H9 (cell line): ENCODE results near the gene MAPK8. TPM values are rescaled to one million over a fixed set of nuclear protein-coding genes. Genes with fewer than 3 reads are reported as not detected.

Experiments used
- DNase-seq: peaks from one replicate; pipeline ENCODE4 v3.0.0-alpha.2; 2017
- H2AFZ ChIP-seq: one replicate; pipeline ENCODE4 v1.6.1; 2013; ENCODE audit warnings: mild to moderate bottlenecking, low read length, control low read depth, moderate library complexity
- H2AK5ac ChIP-seq: 2 replicates; pipeline ENCODE4 v1.6.1; 2013; ENCODE audit warnings: low read length, control low read depth, mixed read lengths; ENCODE audit not compliant: insufficient read length
- H2BK120ac ChIP-seq: one replicate; pipeline ENCODE4 v1.6.1; 2013; ENCODE audit warnings: low read depth, mild to moderate bottlenecking, low read length, control low read depth, inconsistent platforms; ENCODE audit not compliant: poor library complexity, severe bottlenecking
- H2BK12ac ChIP-seq: 2 replicates; pipeline ENCODE4 v1.6.1; 2013; ENCODE audit warnings: low read length, control low read depth, mixed read lengths, low read depth; ENCODE audit not compliant: insufficient read length
- H2BK15ac ChIP-seq: 2 replicates; pipeline ENCODE4 v1.6.1; 2013; ENCODE audit warnings: low read depth, low read length, control low read depth
- H2BK20ac ChIP-seq: one replicate; pipeline ENCODE4 v1.6.1; 2013; ENCODE audit warnings: low read depth, mild to moderate bottlenecking, low read length, control low read depth, inconsistent platforms; ENCODE audit not compliant: poor library complexity, severe bottlenecking
- H2BK5ac ChIP-seq: 2 replicates; pipeline ENCODE4 v1.6.1; 2013; ENCODE audit warnings: low read length, control low read depth, mixed read lengths; ENCODE audit not compliant: insufficient read length
- H3K14ac ChIP-seq: 2 replicates; pipeline ENCODE4 v1.6.1; 2013; ENCODE audit warnings: low read length, control low read depth; ENCODE audit not compliant: insufficient read depth
- H3K18ac ChIP-seq: 2 replicates; pipeline ENCODE4 v1.6.1; 2013; ENCODE audit warnings: low read depth, mild to moderate bottlenecking, mixed read lengths, low read length, control low read depth; ENCODE audit not compliant: insufficient read length
- H3K23ac ChIP-seq: 2 replicates; pipeline ENCODE4 v1.6.1; 2013; ENCODE audit warnings: low read length, control low read depth, mixed read lengths, low read depth; ENCODE audit not compliant: insufficient read length
- H3K23me2 ChIP-seq: 2 replicates; pipeline ENCODE4 v1.6.1; 2013; ENCODE audit warnings: low read depth, mild to moderate bottlenecking, mixed read lengths, low read length, control low read depth; ENCODE audit not compliant: insufficient read length, poor library complexity, severe bottlenecking
- H3K27ac ChIP-seq: 2 replicates; pipeline ENCODE4 v1.5.1; 2013; ENCODE audit warnings: low read length, control low read depth, mixed read lengths, low read depth; ENCODE audit not compliant: insufficient read length
- H3K27me3 ChIP-seq: 2 replicates; pipeline ENCODE4 v1.6.1; 2013; ENCODE audit warnings: low read length, control low read depth, inconsistent platforms; ENCODE audit not compliant: insufficient read depth
- H3K4ac ChIP-seq: 2 replicates; pipeline ENCODE4 v1.6.1; 2013; ENCODE audit warnings: low read depth, mild to moderate bottlenecking, control low read depth, inconsistent platforms, low read length, moderate library complexity
- H3K4me1 ChIP-seq: 2 replicates; pipeline ENCODE4 v1.6.1; 2013; ENCODE audit warnings: low read length, control low read depth, inconsistent platforms; ENCODE audit not compliant: insufficient read depth
- H3K4me2 ChIP-seq: 2 replicates; pipeline ENCODE4 v1.6.1; 2013; ENCODE audit warnings: low read length, control low read depth, mixed read lengths; ENCODE audit not compliant: insufficient read length, insufficient read depth
- H3K56ac ChIP-seq: 2 replicates; pipeline ENCODE4 v1.6.1; 2013; ENCODE audit warnings: low read depth, mild to moderate bottlenecking, mixed read lengths, low read length, control low read depth; ENCODE audit not compliant: insufficient read length
- H3K79me1 ChIP-seq: 2 replicates; pipeline ENCODE4 v1.6.1; 2013; ENCODE audit warnings: low read depth, mild to moderate bottlenecking, moderate library complexity, low read length, control low read depth, inconsistent platforms; ENCODE audit not compliant: insufficient read depth, poor library complexity, severe bottlenecking
- H3K79me2 ChIP-seq: 2 replicates; pipeline ENCODE4 v1.6.1; 2013; ENCODE audit warnings: low read length, control low read depth, inconsistent platforms; ENCODE audit not compliant: insufficient read depth
- H3K9ac ChIP-seq: 2 replicates; pipeline ENCODE4 v1.6.1; 2013; ENCODE audit warnings: low read length, control low read depth, mixed read lengths; ENCODE audit not compliant: insufficient read length; ENCODE audit errors: extremely low read depth
- H3K9me3 ChIP-seq: one replicate; pipeline ENCODE4 v1.6.1; 2013; ENCODE audit warnings: low read depth, low read length, inconsistent platforms; ENCODE audit not compliant: control insufficient read depth
- H3T11ph ChIP-seq: one replicate; pipeline ENCODE4 v1.6.1; 2013; ENCODE audit warnings: mild to moderate bottlenecking, low read length, control low read depth, inconsistent platforms
- H4K20me1 ChIP-seq: one replicate; pipeline ENCODE4 v1.6.1; 2013; ENCODE audit not compliant: control insufficient read depth, insufficient read length, insufficient read depth
- H4K5ac ChIP-seq: 2 replicates; pipeline ENCODE4 v1.6.1; 2013; ENCODE audit warnings: low read depth, mild to moderate bottlenecking, mixed read lengths, low read length, control low read depth; ENCODE audit not compliant: insufficient read length
- H4K8ac ChIP-seq: replicated peaks from 2 replicates; pipeline ENCODE4 v1.6.1; 2013; ENCODE audit warnings: low read length, control low read depth, mixed read lengths, low read depth; ENCODE audit not compliant: insufficient read length
- H4K91ac ChIP-seq: 2 replicates; pipeline ENCODE4 v1.6.1; 2013; ENCODE audit warnings: low read depth, mild to moderate bottlenecking, moderate library complexity, mixed read lengths, low read length, control low read depth; ENCODE audit not compliant: insufficient read length
- H3K27ac Mint-ChIP-seq, 3 experiments: 2 replicates in 2 of 3; 3 replicates in 1 of 3; pipeline ENCODE4 v1.8.0; 2020 to 2021; ENCODE audit warnings: mixed read lengths in 3 of 3, mild to moderate bottlenecking in 1 of 3, moderate library complexity in 1 of 3
- H3K27me3 Mint-ChIP-seq: 2 replicates; pipeline ENCODE4 v1.8.0; 2021; ENCODE audit warnings: low read depth, mild to moderate bottlenecking, moderate library complexity, mixed read lengths
- H3K36me3 Mint-ChIP-seq, 3 experiments: 2 replicates in 2 of 3; 3 replicates in 1 of 3; pipeline ENCODE4 v1.8.0; 2020 to 2021; ENCODE audit warnings: low read depth in 3 of 3, mixed read lengths in 3 of 3; ENCODE audit not compliant: insufficient read depth in 1 of 3
- H3K4me1 Mint-ChIP-seq, 2 experiments: 2 replicates each; pipeline ENCODE4 v1.8.0; 2020; ENCODE audit warnings: mixed read lengths in 2 of 2
- H3K4me3 Mint-ChIP-seq, 2 experiments: 2 replicates in 1 of 2; 3 replicates in 1 of 2; pipeline ENCODE4 v1.8.0; 2020 to 2021; ENCODE audit warnings: mild to moderate bottlenecking in 2 of 2, mixed read lengths in 2 of 2, moderate library complexity in 1 of 2
- H3K9me3 Mint-ChIP-seq, 2 experiments: 2 replicates in 1 of 2; 3 replicates in 1 of 2; pipeline ENCODE4 v1.8.0; 2020; ENCODE audit warnings: mild to moderate bottlenecking in 2 of 2, mixed read lengths in 2 of 2, moderate library complexity in 1 of 2
- CTCF ChIP-seq: fragments of 200-600 bp; sonication (generic); conservative IDR thresholded peaks from 3 replicates; pipeline ENCODE4 v1.8.0; 2021; ENCODE audit warnings: antibody characterized with exemption, mild to moderate bottlenecking
- WGBS: extraction: QIAGEN DNeasy Blood & Tissue Kit; methylation state at CpG from one replicate; pipeline ENCODE4 v1.1.7; 2013; ENCODE audit warnings: missing lambda C conversion rate, low lambda C conversion rate, mixed read lengths; ENCODE audit not compliant: insufficient read length; ENCODE audit errors: extremely low coverage; 5-methylcytosine and 5-hydroxymethylcytosine counted together
- total RNA-seq: library from RNA; stranded (reverse); gene quantifications from 2 replicates; pipeline ENCODE4 v1.2.1, GENCODE V29; 2021

The MAPK8 gene
- total RNA-seq, 1 experiment from 2014 or later: 52.0 TPM

DNA sequence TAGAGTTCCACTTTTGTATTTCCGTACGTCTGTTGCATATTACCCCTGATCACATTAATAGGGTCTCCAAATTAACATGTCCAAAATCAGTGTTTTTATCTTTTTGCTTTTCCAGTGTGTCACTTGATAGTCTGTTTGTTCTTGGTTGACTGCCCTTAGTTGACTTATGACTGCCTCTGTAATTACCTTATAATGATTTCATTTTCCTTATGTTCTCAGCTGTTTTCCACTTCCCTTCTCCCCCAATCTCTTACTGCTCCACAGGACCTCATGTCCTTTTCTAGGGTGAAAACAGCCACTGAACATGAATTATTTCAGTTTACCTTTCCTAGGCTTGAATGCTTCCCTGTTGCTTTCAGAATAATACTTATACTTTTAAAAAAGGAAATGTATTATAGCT is 54.7 kb downstream of the MAPK8 start:
- no peak overlapping the region for H3K4ac ChIP-seq
- H4K91ac ChIP-seq: no peak overlapping the region
- H3K9me3 Mint-ChIP-seq: no peaks in the 10 kb centered on the region
- no peak overlapping the region for H3K27ac ChIP-seq
- no peak overlapping the region for H2AK5ac ChIP-seq
- no peaks in the 10 kb centered on the region for H3K27me3 Mint-ChIP-seq
- no peak overlapping the region for H2BK12ac ChIP-seq
- H3K23ac ChIP-seq: no peak overlapping the region
- WGBS: no CpG with 5 or more reads among the region's 2 CpGs
- DNase-seq: no peak
- H3K79me1 ChIP-seq: no peaks in the 10 kb centered on the region
- no peak overlapping the region for H3K14ac ChIP-seq
- H3K79me2 ChIP-seq: no peaks in the 10 kb centered on the region; the same call in 1 of the 2 replicates
- no peak overlapping the region for H3K27ac Mint-ChIP-seq
- H3T11ph ChIP-seq: no peak overlapping the region
- no peak overlapping the region for H2BK5ac ChIP-seq
- H3K27me3 ChIP-seq: no peaks in the 10 kb centered on the region
- H3K36me3 Mint-ChIP-seq: no peaks in the 10 kb centered on the region
- no peak overlapping the region for H4K5ac ChIP-seq
- H3K4me3 Mint-ChIP-seq: no peak overlapping the region
- H3K4me1 ChIP-seq: no peaks in the 10 kb centered on the region
- no peaks in the 10 kb centered on the region for H3K9me3 ChIP-seq
- H2AFZ ChIP-seq: no peak overlapping the region
- peaks cover 6 to 15% of the 10 kb centered on the region in 2 experiments for H3K4me1 Mint-ChIP-seq
- no peak for TF ChIP-seq CTCF
- H3K56ac ChIP-seq: no peak overlapping the region
- no peak overlapping the region for H3K18ac ChIP-seq
- no peak overlapping the region for H3K9ac ChIP-seq
- H3K4me2 ChIP-seq: no peak overlapping the region
- H2BK15ac ChIP-seq: no peak overlapping the region
- no peak overlapping the region for H2BK120ac ChIP-seq
- H4K8ac ChIP-seq: no peak overlapping the region
- no peak overlapping the region for H2BK20ac ChIP-seq
- no peaks in the 10 kb centered on the region for H3K23me2 ChIP-seq
- no peaks in the 10 kb centered on the region for H4K20me1 ChIP-seq
